Esophagus muscularis mucosa (tissue), 4 donors: ENCODE measurements around the gene GLS2. TPM values are rescaled to one million over a fixed set of nuclear protein-coding genes. Genes with fewer than 3 reads are reported as not detected.

Source experiments
- DNase-seq: peaks from one replicate; pipeline ENCODE4 v3.0.0-alpha.2; 2017; ENCODE audit errors: extremely low spot score
- H3K27ac ChIP-seq, 4 donors: fragments of 200-600 bp; sonication (generic); replicated peaks in 1 of 4; 1 replicate in 3 of 4; 2 replicates in 1 of 4; pipeline ENCODE4 v1.5.1; 2016 to 2019; ENCODE audit warnings: mild to moderate bottlenecking in 1 of 4
- H3K27me3 ChIP-seq, 4 donors: fragments of 200-600 bp; sonication (generic); one replicate each; pipeline versions ENCODE4 v1.5.1 to v1.6.0; 2016 to 2019
- H3K36me3 ChIP-seq, 4 donors: fragments of 200-600 bp; sonication (generic); one replicate each; pipeline ENCODE4 v1.5.1; 2016 to 2019
- H3K4me1 ChIP-seq, 4 donors: fragments of 200-600 bp; sonication (generic); one replicate each; pipeline ENCODE4 v1.5.1; 2016 to 2019
- H3K4me3 ChIP-seq, 4 donors: fragments of 200-600 bp; sonication (generic); 1 replicate in 2 of 4; 2 replicates in 2 of 4; pipeline ENCODE4 v1.5.1; 2016 to 2019; ENCODE audit warnings: mild to moderate bottlenecking in 4 of 4, moderate library complexity in 1 of 4
- H3K9me3 ChIP-seq, 4 donors: fragments of 200-600 bp; sonication (generic); 1 replicate in 3 of 4; 2 replicates in 1 of 4; pipeline ENCODE4 v1.5.1; 2016 to 2019
- CTCF ChIP-seq, 3 experiments: fragments of 200-600 bp in 2 of 3; fragments of 450-650 bp in 1 of 3; sonication (generic) in 2 of 3; IDR thresholded peaks; one replicate each; pipeline ENCODE4 v1.5.1; 2017 to 2019; ENCODE audit warnings: antibody characterized with exemption in 3 of 3, mild to moderate bottlenecking in 2 of 3, moderate library complexity in 1 of 3
- EP300 ChIP-seq: sonication (generic); formaldehyde crosslinking; IDR thresholded peaks from one replicate; pipeline ENCODE4 v1.6.1; 2017; ENCODE audit warnings: antibody characterized with exemption
- POLR2A ChIP-seq: fragments of 450-650 bp; IDR thresholded peaks from one replicate; pipeline ENCODE4 v1.6.1; 2017; ENCODE audit warnings: antibody characterized with exemption, moderate library complexity, mild to moderate bottlenecking, low read depth
- POLR2AphosphoS5 ChIP-seq, 2 donors: sonication (generic); formaldehyde crosslinking; IDR thresholded peaks; one replicate each; pipeline ENCODE4 v1.6.1; 2017; ENCODE audit warnings: antibody characterized with exemption in 2 of 2
- WGBS: methylation state at CpG from one replicate; pipeline ENCODE4 v1.1.5; 2018; 5-methylcytosine and 5-hydroxymethylcytosine counted together
- intact Hi-C: fragments of 100-400 bp; cut with DNase I; formaldehyde crosslinking; loops from one replicate; pipeline ENCODE4 v1.15.1; 2023
- total RNA-seq, 4 donors: library from RNA; depleted of rRNA; stranded (reverse); fragments of >200 nt; gene quantifications; one replicate each; pipeline versions ENCODE4 v1.1.0 to v1.2.1, GENCODE V29; 2016

Gene GLS2
- total RNA-seq, 4 donors from 2014 or later: 0.97 to 1.0 (median 0.99) TPM; not detected in 1

DNA sequence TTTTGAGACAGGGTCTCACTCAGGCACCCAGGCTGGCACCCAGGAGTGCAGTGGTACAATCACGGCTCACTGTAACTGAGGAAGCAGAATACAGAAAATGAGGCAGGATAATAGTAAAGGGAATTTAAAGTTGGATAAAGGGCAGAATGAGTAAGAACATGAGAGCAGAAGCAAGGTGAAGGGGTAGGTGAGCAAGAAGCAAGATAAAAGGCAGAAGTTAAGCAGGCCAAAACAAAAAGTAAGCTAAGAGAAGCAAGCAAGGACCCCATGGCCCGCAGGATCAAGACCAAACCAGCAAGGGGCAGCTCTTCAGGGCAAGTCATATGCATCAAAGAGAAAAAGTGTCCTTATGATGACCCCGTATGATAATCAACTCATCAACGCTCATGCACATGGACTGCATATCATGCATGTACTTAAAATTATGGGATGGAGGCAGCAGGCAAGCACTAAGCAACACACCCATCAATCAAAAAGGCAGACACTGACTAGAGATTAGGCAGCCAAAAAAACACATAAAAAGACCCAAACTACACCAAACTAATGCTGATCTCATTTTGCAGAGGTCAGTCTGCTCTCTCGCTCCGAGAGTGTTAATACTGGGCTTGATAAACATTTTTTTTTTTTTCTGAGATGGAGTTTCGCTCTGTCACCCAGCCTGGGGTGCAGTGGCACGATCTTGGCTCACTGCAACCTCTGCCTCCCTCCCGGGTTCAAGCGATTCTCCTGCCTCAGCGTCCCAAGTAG is 50.4 kb downstream of the GLS2 start:
- intact Hi-C loops: no loop called here
- DNase-seq: no peak
- TF ChIP-seq POLR2A: no peak
- no peak for TF ChIP-seq EP300
- no peak for TF ChIP-seq POLR2AphosphoS5 (IDR thresholded peaks at IDR 0.05)
- Histone ChIP-seq H3K4me1 (no peaks in the 10 kb centered on the region), H3K9me3 (no peaks in the 10 kb centered on the region), H3K4me3 (no peak overlapping the region), H3K27ac (no peak overlapping the region), H3K27me3 (no peaks in the 10 kb centered on the region), H3K36me3 (peaks cover 0 to 3% (median 0%) of the 10 kb centered on the region in 4 donors)
- WGBS: 87% methylated on average over 11 of the region's 11 CpGs

- TF ChIP-seq POLR2AphosphoS5 (IDR thresholded peaks at IDR 0.05): no peak
- TF ChIP-seq EP300: no peak
- no peak for TF ChIP-seq POLR2A
- no peak for TF ChIP-seq CTCF (IDR thresholded peaks at IDR 0.05)
- no peaks in the 10 kb centered on the region for H3K27me3 ChIP-seq
- H3K36me3 ChIP-seq: peaks cover 0 to 8% (median 4%) of the 10 kb centered on the region in 4 donors
- no peak overlapping the region for H3K4me3 ChIP-seq
- H3K9me3 ChIP-seq: no peaks in the 10 kb centered on the region
- intact Hi-C loops: no loop called here
- H3K27ac ChIP-seq: no peak overlapping the region
- no peaks in the 10 kb centered on the region for H3K4me1 ChIP-seq
- DNase-seq: no peak
- 98% methylated on average over 3 of the region's 6 CpGs for WGBS
Measured at GRCh38 chr12:56434828-56435227, 53.1 kb downstream of the GLS2 start.

- TF ChIP-seq EP300 (no peak), CTCF (IDR thresholded peaks at IDR 0.05) (no peak), POLR2A (no peak), POLR2AphosphoS5 (IDR thresholded peaks at IDR 0.05) (no peak)
- H3K36me3 ChIP-seq: peaks cover 0 to 24% (median 10%) of the 10 kb centered on the region in 4 donors
- 95% methylated on average over 3 of the region's 3 CpGs for WGBS
- no peaks in the 10 kb centered on the region for H3K9me3 ChIP-seq
- no peak overlapping the region for H3K27ac ChIP-seq
- no peak overlapping the region for H3K4me3 ChIP-seq
- DNase-seq: no peak
- H3K27me3 ChIP-seq: no peaks in the 10 kb centered on the region
- H3K4me1 ChIP-seq: no peaks in the 10 kb centered on the region
- intact Hi-C loops: no loop called here
Measured at GRCh38 chr12:56431850-56432249, 56.1 kb downstream of the GLS2 start.

DNA sequence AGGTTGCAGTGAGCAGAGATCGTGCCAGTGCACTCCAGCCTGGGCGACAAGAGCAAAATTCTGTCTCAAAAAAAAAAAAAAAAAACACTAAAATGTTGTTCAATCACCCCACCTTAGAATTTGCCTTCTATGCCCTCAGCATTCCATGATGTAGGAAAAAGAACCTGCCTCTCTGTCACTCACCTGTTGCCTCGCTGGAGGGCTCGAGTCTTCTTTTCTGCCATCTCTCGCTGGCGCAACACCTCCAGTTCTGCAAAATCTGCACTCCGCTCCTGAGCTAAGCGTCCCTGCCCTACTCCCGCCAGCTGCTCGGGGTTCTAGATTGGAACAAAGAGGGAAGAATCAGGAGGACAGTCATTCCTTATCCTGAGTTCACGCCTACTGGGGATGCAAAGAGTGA is 56.7 kb downstream of the GLS2 start:
- no peaks in the 10 kb centered on the region for H3K9me3 ChIP-seq
- peaks cover 0 to 24% (median 10%) of the 10 kb centered on the region in 4 donors for H3K36me3 ChIP-seq
- no peak overlapping the region for H3K4me3 ChIP-seq
- DNase-seq: no peak
- TF ChIP-seq EP300 (no peak), POLR2A (no peak), CTCF (IDR thresholded peaks at IDR 0.05) (no peak), POLR2AphosphoS5 (IDR thresholded peaks at IDR 0.05) (no peak)
- 98% methylated on average over 11 of the region's 11 CpGs for WGBS
- H3K27me3 ChIP-seq: no peaks in the 10 kb centered on the region
- intact Hi-C loops: no loop called here
- no peak overlapping the region for H3K27ac ChIP-seq
- no peaks in the 10 kb centered on the region for H3K4me1 ChIP-seq

- H3K27me3 ChIP-seq: no peaks in the 10 kb centered on the region
- intact Hi-C loops: loop anchor here (10.0 kb wide), 1 partner anchor 51 kb away; no protein-coding TSS in a partner anchor
Measured at GRCh38 chr12:56425940-56426438, 62.0 kb downstream of the GLS2 start.

More at GRCh38 chr12:56425940-56426438, 62.0 kb downstream of the GLS2 start:
- H3K4me3 ChIP-seq: no peak overlapping the region
- no peaks in the 10 kb centered on the region for H3K9me3 ChIP-seq
- WGBS: 65% methylated on average over 3 of the region's 3 CpGs
- no peaks in the 10 kb centered on the region for H3K4me1 ChIP-seq
- TF ChIP-seq CTCF (IDR thresholded peaks at IDR 0.05) (no peak), POLR2AphosphoS5 (IDR thresholded peaks at IDR 0.05) (no peak), EP300 (no peak)
- DNase-seq: no peak
- peaks cover 0 to 49% (median 28%) of the 10 kb centered on the region in 4 donors for H3K36me3 ChIP-seq
- no peak overlapping the region for H3K27ac ChIP-seq
